ENCODE data around the gene PATZ1.

Gene PATZ1

DNA sequence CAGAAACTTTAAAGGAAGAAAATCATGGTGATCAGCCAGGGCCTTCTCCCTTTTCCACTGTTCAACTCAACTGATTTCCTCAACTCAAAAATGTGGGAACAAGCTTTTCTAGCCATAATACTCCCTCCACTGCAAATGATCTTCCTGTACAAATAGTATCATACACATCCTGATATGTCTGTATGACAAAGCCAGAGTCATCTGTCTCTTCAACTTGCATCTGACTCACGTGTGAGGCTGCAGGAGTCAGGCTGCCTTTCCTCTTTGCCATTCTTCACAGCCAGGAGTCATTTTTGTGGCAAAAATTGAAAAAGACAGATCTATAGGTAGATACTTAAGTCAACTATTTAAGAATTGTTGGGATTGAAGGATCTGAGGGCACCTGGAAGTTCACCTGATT is 13.3 kb downstream of the PATZ1 start:
- POLR2A ChIA-PET, result no interaction called here
- DNase-seq (ENCODE audit: extremely low spot score), result no peak
- TF ChIP-seq CTCF (IDR thresholded peaks at IDR 0.05; ENCODE audit: control extremely low read depth, extremely low read depth, low read depth, missing control alignments), result no peak
- CTCF ChIA-PET, result interaction anchor here (1.0 kb wide), 1 partner anchor 14 kb away, joined by 4 read pairs; the partner anchor contains the start of gene PATZ1

GRCh38 chr22:31332010-31332409 is 14.1 kb downstream of the PATZ1 start:
- no peak for DNase-seq (ENCODE audit: extremely low spot score)
- ChIA-PET POLR2A (no interaction called here), CTCF (interaction anchor here (1.0 to 2.8 kb wide), 3 partner anchors 8 to 19 kb away, joined by 4 to 11 read pairs (median 9); no protein-coding TSS in a partner anchor)
- no peak for TF ChIP-seq CTCF (IDR thresholded peaks at IDR 0.05; ENCODE audit: control extremely low read depth, extremely low read depth, low read depth, missing control alignments)

GRCh38 chr22:31329453-31330215 is 16.5 kb downstream of the PATZ1 start:
- CTCF ChIA-PET, result interaction anchor here (2.8 kb wide), 1 partner anchor 16 kb away, joined by 11 read pairs; no protein-coding TSS in a partner anchor
- no peak for TF ChIP-seq CTCF (IDR thresholded peaks at IDR 0.05; ENCODE audit: control extremely low read depth, extremely low read depth, low read depth, missing control alignments)
- DNase-seq (ENCODE audit: extremely low spot score), result no peak
- POLR2A ChIA-PET, result no interaction called here

- no peak for DNase-seq (ENCODE audit: extremely low spot score)
- CTCF ChIA-PET, result no interaction called here
- POLR2A ChIA-PET, result no interaction called here
- no peak for TF ChIP-seq CTCF (IDR thresholded peaks at IDR 0.05; ENCODE audit: control extremely low read depth, extremely low read depth, low read depth, missing control alignments)
These were observed 17.1 kb downstream of the PATZ1 start for GRCh38 chr22:31329029-31329428.

- no peak for DNase-seq (ENCODE audit: extremely low spot score)
- ChIA-PET POLR2A (no interaction called here), CTCF (interaction anchor here (1.1 to 5.6 kb wide), 2 partner anchors 9 to 16 kb away, joined by 4 to 39 read pairs; no protein-coding TSS in a partner anchor)
- no peak for TF ChIP-seq CTCF (IDR thresholded peaks at IDR 0.05; ENCODE audit: control extremely low read depth, extremely low read depth, low read depth, missing control alignments)
These were observed 17.6 kb downstream of the PATZ1 start for GRCh38 chr22:31328544-31328960.

- DNase-seq (ENCODE audit: extremely low spot score), result no peak
- ChIA-PET POLR2A (no interaction called here), CTCF (interaction anchor here (1.1 to 5.6 kb wide), 2 partner anchors 9 to 15 kb away, joined by 4 to 39 read pairs; no protein-coding TSS in a partner anchor)
- TF ChIP-seq CTCF (IDR thresholded peaks at IDR 0.05; ENCODE audit: control extremely low read depth, extremely low read depth, low read depth, missing control alignments), result no peak
These were observed 18.2 kb downstream of the PATZ1 start for GRCh38 chr22:31327806-31328543.

All from GM10248 (cell line).